Heart left ventricle (tissue), 16 donors: Measurements from ENCODE around the gene KCNQ1. TPM values are rescaled to one million over a fixed set of nuclear protein-coding genes. Genes with fewer than 3 reads are reported as not detected.

Source experiments
- ATAC-seq, 4 donors: fragments of 200-7000 bp; cut with Tn5 transposase; one replicate each; pipeline ENCODE4 v1.9.1; 2020 to 2022; ENCODE audit warnings: moderate library complexity in 4 of 4, mild to moderate bottlenecking in 3 of 4, moderate number of reproducible peaks in 1 of 4
- DNase-seq, 5 donors: peaks; one replicate each; pipeline ENCODE4 v3.0.0-alpha.2; 2020
- H3K27ac ChIP-seq, 12 donors: fragments of 200-600 bp; sonication (generic) in 4 of 12; one replicate each; pipeline versions ENCODE4 v1.5.0 to v1.8.0; 2016 to 2022; ENCODE audit warnings: mild to moderate bottlenecking in 2 of 12
- H3K27me3 ChIP-seq, 9 donors: fragments of 200-600 bp; sonication (generic) in 2 of 9; one replicate each; pipeline versions ENCODE4 v1.5.1 to v1.8.0; 2016 to 2022; ENCODE audit warnings: mild to moderate bottlenecking in 3 of 9
- H3K36me3 ChIP-seq, 9 donors: fragments of 200-600 bp; sonication (generic) in 2 of 9; one replicate each; pipeline versions ENCODE4 v1.5.0 to v1.8.0; 2018 to 2022; ENCODE audit warnings: mild to moderate bottlenecking in 2 of 9
- H3K4me1 ChIP-seq, 12 donors: fragments of 200-600 bp; sonication (generic) in 4 of 12; one replicate each; pipeline versions ENCODE4 v1.5.0 to v1.8.0; 2016 to 2022; ENCODE audit warnings: mild to moderate bottlenecking in 3 of 12
- H3K4me3 ChIP-seq, 12 donors: fragments of 200-600 bp; sonication (generic) in 4 of 12; one replicate each; pipeline versions ENCODE4 v1.5.0 to v1.8.0; 2017 to 2022; ENCODE audit warnings: mild to moderate bottlenecking in 9 of 12, moderate library complexity in 4 of 12
- H3K9me3 ChIP-seq, 12 donors: fragments of 200-600 bp; sonication (generic) in 4 of 12; one replicate each; pipeline versions ENCODE4 v1.5.0 to v1.8.0; 2016 to 2022; ENCODE audit warnings: mild to moderate bottlenecking in 1 of 12
- POLR2A ChIP-seq, 2 donors: fragments of 450-650 bp; IDR thresholded peaks; one replicate each; pipeline ENCODE4 v1.6.1; 2017; ENCODE audit warnings: antibody characterized with exemption in 2 of 2, mild to moderate bottlenecking in 2 of 2, moderate library complexity in 2 of 2
- WGBS, 4 donors: extraction: QIAGEN DNeasy Blood & Tissue Kit in 2 of 4; methylation state at CpG; one replicate each; pipeline versions ENCODE4 v1.1.5 to v1.1.7; 2013 to 2018; 5-methylcytosine and 5-hydroxymethylcytosine counted together
- intact Hi-C, 10 donors: fragments of 100-400 bp; cut with DNase I; formaldehyde crosslinking; loops; one replicate each; pipeline versions ENCODE4 v1.11.1 to v1.14.2; 2022
- polyA plus RNA-seq, 2 donors: library from polyadenylated mRNA; stranded (reverse); fragments of 200-250 nt; gene quantifications; one replicate each; pipeline ENCODE4 v1.2.3, GENCODE V29; 2013
- total RNA-seq, 9 donors: library from RNA; depleted of rRNA in 2 of 9; stranded (reverse); fragments of >200 nt in 2 of 9; fragmentation: NEBNext Ultra II Directional in 3 of 9; extraction: Animal tissue kit (Norgen Biotek cat#: 25700) in 3 of 9; gene quantifications; one replicate each; pipeline versions ENCODE4 v1.1.0 to v1.2.4, GENCODE V29; 2016 to 2023
- TF ChIP-seq, protein P1 (sequence below), 12 donors: fragments of 200-600 bp; sonication (generic) in 4 of 12; IDR thresholded peaks; one replicate each; pipeline versions ENCODE4 v1.5.0 to v1.8.0; 2018 to 2022; ENCODE audit warnings: antibody characterized with exemption in 12 of 12, mild to moderate bottlenecking in 5 of 12
- donor health status: ischemic (EF 13 %, LVEDD 7.1; RV severe dilation, severe dysfunction).
- donor health status: healthy with polysubstance abuse.
- donor health status: DM: no; HTN: yes; CAD: no.
- donor health status: DM: no; HTN: no; CAD: no.
- donor health status: ischemic (EF 25% LVEDD 6.9; RV normal size, moderate dysfunction).
- donor health status: ischemic (EF 25% LVEDD 5.7; RV mildly dilated, moderate dysfunction).
- donor health status: healthy.
- donor health status: DM: yes; HTN: yes; CAD: no.
- donor health status: ischemic (EF 35%, LVEDD 5.7; RV mildly dilated, moderate dysfunction).
- donor health status: nonischemic (EF 11% LVEDD 7.7; RV severe dilation, severe dysfunction).
- donor health status: DM: yes; HTN: yes; CAD: no.
- donor health status: PGD.
- donor health status: ischemic (EF 29% LVEDD 5.4; RV normal size, mild dysfunction).
- donor health status: nonischemic (EF 23%, LVEDD 6.1; RV moderate dilation, normal function).

Gene KCNQ1
- total and polyA plus RNA-seq, 11 donors: 18.6 to 42.4 (median 31.4) TPM

DNA sequence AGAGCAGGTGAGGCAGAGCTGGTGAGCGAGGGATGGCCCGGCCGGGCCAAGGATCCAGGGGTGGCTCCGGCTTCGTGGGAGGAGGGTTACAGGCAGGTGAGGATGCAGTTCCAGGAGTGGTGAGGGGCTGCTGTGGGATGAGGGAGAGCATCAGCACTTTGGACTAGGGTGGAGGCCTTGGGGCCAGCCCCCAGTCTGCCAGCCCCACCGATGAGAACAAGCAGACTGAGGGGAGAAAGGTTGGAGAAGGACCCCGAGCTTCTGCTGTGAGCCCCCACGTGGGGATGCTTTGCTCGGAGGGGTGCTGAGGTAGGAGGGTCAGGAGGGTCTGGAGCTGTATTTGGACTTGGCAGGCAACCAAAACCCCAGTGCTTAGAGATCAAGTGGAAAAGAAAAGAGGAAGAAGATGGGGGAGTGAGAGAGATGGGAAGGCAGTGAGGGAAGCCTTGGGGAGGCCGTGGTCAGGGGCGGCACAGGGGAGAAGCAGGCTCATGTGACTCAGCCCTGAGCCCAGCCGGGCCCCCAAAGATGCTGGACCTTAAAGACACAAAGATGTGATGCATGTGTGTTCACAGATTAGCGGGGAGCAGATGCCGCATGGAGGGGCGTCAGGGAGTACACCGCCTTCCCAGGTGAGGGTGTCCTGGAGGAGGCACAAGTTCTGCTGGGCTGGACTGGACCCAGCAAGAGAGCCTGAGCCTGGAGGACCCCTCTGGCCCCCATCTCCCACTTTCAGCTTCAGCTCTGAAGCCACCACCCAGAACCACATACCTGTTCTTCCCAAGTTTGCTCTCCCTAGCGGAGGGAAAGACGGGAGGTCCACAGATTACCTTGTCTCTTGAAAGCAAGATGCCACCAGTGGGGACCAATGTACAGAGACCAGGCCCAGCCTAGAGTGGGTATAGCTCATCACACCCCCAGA is 349.5 kb downstream of the KCNQ1 start:
- intact Hi-C loops: loop anchor here in 1 of 10 donors (5.0 kb wide), 1 partner anchor 97 kb away; the partner anchor contains the start of gene KCNQ1OT1
- peak; percentile 5 to 47 (median 19) for DNase-seq

DNA sequence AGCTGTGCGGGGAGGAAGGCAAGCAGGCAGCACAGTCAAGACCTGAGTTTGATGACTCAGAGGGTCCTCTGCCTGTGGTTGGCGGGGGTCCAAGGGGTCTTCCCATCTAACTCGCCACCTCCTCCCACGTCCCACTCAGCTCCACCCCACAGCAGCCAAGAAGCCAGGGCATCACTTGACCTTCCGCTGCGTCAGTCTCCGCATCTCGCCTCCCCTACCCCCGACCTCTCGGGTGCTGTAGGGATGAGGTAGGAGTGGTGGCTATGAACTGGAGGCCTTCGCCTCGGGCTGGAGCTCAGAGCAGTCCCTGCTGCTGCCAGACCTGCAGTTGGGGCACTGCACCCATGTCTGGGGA is 350.1 kb downstream of the KCNQ1 start:
- H3K9me3 ChIP-seq: no peaks in the 10 kb centered on the region
- H3K4me3 ChIP-seq: no peak overlapping the region
- H3K36me3 ChIP-seq: peaks cover 0 to 5% (median 0%) of the 10 kb centered on the region in 9 donors
- no peak overlapping the region for H3K27ac ChIP-seq
- no peak for TF ChIP-seq POLR2A (IDR thresholded peaks at IDR 0.05)
- TF ChIP-seq, protein P1, sequence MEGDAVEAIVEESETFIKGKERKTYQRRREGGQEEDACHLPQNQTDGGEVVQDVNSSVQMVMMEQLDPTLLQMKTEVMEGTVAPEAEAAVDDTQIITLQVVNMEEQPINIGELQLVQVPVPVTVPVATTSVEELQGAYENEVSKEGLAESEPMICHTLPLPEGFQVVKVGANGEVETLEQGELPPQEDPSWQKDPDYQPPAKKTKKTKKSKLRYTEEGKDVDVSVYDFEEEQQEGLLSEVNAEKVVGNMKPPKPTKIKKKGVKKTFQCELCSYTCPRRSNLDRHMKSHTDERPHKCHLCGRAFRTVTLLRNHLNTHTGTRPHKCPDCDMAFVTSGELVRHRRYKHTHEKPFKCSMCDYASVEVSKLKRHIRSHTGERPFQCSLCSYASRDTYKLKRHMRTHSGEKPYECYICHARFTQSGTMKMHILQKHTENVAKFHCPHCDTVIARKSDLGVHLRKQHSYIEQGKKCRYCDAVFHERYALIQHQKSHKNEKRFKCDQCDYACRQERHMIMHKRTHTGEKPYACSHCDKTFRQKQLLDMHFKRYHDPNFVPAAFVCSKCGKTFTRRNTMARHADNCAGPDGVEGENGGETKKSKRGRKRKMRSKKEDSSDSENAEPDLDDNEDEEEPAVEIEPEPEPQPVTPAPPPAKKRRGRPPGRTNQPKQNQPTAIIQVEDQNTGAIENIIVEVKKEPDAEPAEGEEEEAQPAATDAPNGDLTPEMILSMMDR (IDR thresholded peaks at IDR 0.05): no peak
- 91 to 94% (median 92%) methylated on average over 11 to 12 of the region's 12 CpGs for WGBS, 4 donors
- no peaks in the 10 kb centered on the region for H3K27me3 ChIP-seq
- ATAC-seq (no peak), DNase-seq (peak in 3 of 5 donors; percentile 13 to 57 (median 22))
- H3K4me1 ChIP-seq: peaks cover 0 to 15% (median 5%) of the 10 kb centered on the region in 12 donors
- intact Hi-C loops: loop anchor here in 1 of 10 donors (5.0 kb wide), 1 partner anchor 98 kb away; the partner anchor contains the start of gene KCNQ1OT1

More for the DNA sequence above, 349.5 kb downstream of the KCNQ1 start:
- Histone ChIP-seq H3K4me1 (peaks cover 0 to 15% (median 4%) of the 10 kb centered on the region in 12 donors), H3K36me3 (peaks cover 0 to 5% (median 0%) of the 10 kb centered on the region in 9 donors), H3K4me3 (no peak overlapping the region), H3K9me3 (no peaks in the 10 kb centered on the region), H3K27me3 (no peaks in the 10 kb centered on the region), H3K27ac (no peak overlapping the region)
- TF ChIP-seq, protein P1 (IDR thresholded peaks at IDR 0.05): no peak
- no peak for TF ChIP-seq POLR2A (IDR thresholded peaks at IDR 0.05)
- WGBS, 4 donors: 87 to 92% (median 89%) methylated on average over 18 of the region's 18 CpGs
- ATAC-seq: no peak

DNA sequence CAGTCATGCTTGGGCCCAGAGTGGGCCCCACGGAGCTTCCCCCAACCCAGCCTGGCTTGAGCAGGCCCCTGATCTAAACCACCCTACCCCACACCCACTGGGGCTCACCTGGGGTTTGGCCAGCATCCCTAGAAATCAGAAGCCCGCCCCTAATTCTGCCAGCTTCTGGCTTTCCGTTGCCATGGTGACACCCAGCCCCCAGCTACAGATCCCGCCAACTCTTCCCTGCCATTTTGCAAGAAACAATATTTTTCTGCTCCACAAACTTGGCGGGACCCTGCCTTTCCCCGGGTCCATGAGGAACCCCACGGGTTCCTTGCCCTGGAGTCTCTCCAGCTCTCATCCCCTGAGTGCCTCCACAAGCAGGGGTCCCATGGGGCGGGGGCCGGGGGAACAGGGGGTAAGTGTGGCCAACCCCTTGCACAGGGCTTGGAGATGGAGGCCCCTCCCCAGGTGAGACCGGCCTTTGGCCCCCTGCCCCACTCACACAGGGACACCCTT is 350.7 kb downstream of the KCNQ1 start:
- DNase-seq: peak in 4 of 5 donors; percentile 4 to 57 (median 22)
- WGBS, 4 donors: 90 to 96% (median 95%) methylated on average over 9 to 10 of the region's 10 CpGs
- Histone ChIP-seq H3K4me1 (peaks cover 0 to 15% (median 6%) of the 10 kb centered on the region in 12 donors), H3K27ac (no peak overlapping the region), H3K4me3 (no peak overlapping the region), H3K36me3 (peaks cover 0 to 5% (median 0%) of the 10 kb centered on the region in 9 donors), H3K9me3 (no peaks in the 10 kb centered on the region), H3K27me3 (no peaks in the 10 kb centered on the region)
- ATAC-seq: no peak
- TF ChIP-seq POLR2A (IDR thresholded peaks at IDR 0.05): no peak
- TF ChIP-seq, protein P1 (IDR thresholded peaks at IDR 0.05): no peak
- intact Hi-C loops: no loop called here

DNA sequence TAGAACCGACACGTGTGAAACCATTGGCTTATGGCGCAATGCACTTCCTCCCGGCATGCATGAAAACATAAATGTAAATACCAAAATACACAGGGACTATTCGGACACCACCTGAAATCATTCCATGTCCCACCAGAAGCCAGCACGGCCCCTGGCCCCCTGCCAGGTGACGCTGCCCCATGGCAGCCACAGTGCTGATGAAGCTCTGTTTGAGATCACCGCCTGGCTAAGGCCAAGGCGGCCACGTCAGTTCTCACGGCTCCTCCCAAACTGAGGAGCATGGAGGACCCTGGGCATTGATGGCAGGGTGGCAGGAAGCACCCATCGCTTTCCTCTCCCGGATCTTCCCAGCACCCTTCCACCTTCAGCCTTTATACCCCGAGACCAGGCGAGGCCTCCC is 351.3 kb downstream of the KCNQ1 start:
- intact Hi-C loops: no loop called here
- Histone ChIP-seq H3K27me3 (no peaks in the 10 kb centered on the region), H3K4me3 (no peak overlapping the region), H3K27ac (no peak overlapping the region), H3K9me3 (no peaks in the 10 kb centered on the region), H3K36me3 (peaks cover 0 to 5% (median 0%) of the 10 kb centered on the region in 9 donors), H3K4me1 (peaks cover 0 to 12% (median 5%) of the 10 kb centered on the region in 12 donors)
- DNase-seq (peak in 2 of 5 donors; percentile 4 to 67), ATAC-seq (no peak)
- WGBS, 4 donors: 91 to 93% (median 92%) methylated on average over 15 of the region's 15 CpGs
- TF ChIP-seq, protein P1 (IDR thresholded peaks at IDR 0.05): no peak
- no peak for TF ChIP-seq POLR2A (IDR thresholded peaks at IDR 0.05)
